GM19043 (cell line): ENCODE results near the gene NBAS.

ENCODE experiments used
- ATAC-seq: cut with Tn5 transposase; IDR thresholded peaks from one replicate; pipeline ENCODE4 v1.9.1; 2021; ENCODE audit warnings: low read depth; ENCODE audit not compliant: unreplicated experiment

The NBAS gene

DNA sequence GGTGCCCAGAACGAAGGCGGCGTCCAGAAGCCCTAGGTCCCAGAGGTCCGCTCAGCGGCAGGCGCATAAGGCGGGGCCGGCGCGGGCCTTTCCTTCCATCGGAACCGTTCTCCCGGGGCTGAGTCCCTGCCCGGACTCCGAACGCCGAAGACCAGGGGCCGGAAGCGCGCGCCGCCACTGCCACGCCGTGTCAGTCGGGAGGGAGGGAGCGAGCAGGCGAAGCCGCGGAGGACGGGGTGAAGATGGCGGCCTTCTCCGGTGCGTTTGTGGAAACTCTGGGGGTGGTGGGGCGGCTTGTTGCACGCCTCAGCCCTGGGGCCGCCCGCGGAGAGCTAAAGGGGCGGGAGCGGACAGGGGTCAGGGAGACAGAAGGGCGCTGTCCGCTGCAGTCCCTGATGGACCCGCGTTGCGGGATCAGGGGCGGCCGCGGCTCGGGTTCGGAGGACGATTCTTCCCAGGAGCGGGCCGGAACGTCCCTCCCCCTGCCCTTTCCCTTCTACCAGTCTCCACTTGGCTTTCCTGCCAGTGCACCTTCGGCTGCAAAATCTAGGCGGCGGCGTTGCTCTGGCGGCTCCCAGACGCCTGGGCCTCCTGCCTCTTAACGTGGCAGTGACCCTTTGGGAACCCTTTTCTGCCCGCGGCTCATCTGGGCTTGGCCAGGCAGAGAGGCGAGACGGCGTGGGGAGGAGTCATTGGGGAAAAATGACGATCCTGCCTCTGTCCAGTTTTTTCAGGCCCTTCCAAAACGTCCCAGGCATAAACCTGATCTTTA, 30.7 kb upstream of the NBAS start, which contains the start of gene DDX1:
TSS of gene DDX1 (plus strand) at position 177 of the 772 bp plus-strand sequence. CDS start at position 243, 66 bp downstream.
- ATAC-seq = peak; percentile 89

- ATAC-seq = no peak
Observed at GRCh38 chr2:15591373-15591691, 30.2 kb upstream of the NBAS start.

DNA sequence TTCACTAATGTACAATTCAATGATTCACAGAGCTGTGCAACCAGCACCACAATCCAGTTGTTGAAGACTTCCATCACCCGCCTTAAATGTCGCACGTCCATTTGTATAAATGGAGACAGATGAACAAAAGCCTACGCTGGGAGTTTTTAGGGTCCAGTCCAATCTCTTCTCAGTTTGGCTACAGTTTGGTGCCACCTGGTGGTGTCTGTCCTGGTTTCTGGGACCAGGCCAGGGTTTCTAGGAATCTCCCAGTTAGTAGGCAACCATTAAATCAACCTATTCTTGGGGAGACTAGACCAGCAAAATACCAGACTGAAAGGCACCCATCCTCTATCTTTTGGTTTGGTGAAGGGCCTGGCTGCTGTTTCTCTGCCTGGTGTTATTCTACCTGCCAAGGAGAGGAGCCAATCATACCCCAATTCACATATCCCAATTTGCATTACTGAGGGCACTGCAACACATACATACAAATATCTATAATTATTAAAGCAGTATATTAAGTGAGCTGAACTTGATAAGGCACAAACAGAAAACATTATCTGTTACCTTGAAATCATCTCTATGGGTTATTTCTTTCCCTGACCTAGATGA, 27.3 kb upstream of the NBAS start:
- ATAC-seq = no peak

GRCh38 chr2:15584767-15585469, 23.8 kb upstream of the NBAS start:
- no peak for ATAC-seq

GRCh38 chr2:15584316-15584715, 23.2 kb upstream of the NBAS start:
- no peak for ATAC-seq

DNA sequence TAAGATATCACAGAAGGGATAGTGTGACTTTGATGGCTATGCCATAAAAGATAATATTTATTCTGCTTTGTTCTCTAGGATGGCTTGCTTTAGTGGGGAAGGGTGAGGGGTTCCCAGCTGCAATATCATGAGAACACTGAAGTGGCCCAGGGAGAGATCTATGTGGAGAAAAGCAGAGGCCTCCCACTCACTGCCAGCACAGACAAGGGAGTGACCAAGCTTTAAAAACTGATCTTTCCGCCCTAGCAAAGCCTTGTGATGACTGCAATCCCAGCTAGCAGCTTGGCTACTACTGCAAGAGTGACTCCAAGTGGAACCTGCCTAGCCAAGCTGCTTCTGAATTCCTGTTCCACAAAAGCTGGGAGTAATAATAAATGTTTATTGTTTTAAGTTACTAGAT, 22.7 kb upstream of the NBAS start:
- no peak for ATAC-seq

- peak; percentile 56 for ATAC-seq
Observed at GRCh38 chr2:15582710-15583357, 21.7 kb upstream of the NBAS start.

GRCh38 chr2:15580451-15580850, 19.3 kb upstream of the NBAS start:
- ATAC-seq = no peak

- ATAC-seq = no peak
Observed at GRCh38 chr2:15579641-15580040, 18.5 kb upstream of the NBAS start.

- ATAC-seq = peak; percentile 87
Observed at GRCh38 chr2:15577071-15577735, 16.1 kb upstream of the NBAS start.

DNA sequence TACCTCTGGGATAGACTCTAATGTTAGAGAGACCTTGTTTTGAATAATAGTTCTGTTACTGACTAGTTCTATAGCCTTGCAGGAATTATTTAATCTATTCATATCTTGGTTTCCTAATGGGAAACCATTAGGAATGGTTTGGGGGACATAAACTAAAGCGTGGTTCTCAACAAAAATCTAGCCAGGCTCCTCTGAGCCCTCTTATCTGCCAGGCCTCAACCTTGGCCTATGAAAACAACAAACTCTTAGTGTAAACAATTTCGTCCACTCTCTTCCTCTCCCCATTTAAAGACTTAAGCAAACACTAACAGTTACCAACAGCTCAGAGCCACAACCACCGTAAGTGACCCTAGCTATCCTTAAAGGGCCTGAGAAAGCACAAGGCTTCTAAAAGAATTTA, 10.6 kb upstream of the NBAS start:
- no peak for ATAC-seq

GRCh38 chr2:15570104-15570503, 9.0 kb upstream of the NBAS start:
- no peak for ATAC-seq

DNA sequence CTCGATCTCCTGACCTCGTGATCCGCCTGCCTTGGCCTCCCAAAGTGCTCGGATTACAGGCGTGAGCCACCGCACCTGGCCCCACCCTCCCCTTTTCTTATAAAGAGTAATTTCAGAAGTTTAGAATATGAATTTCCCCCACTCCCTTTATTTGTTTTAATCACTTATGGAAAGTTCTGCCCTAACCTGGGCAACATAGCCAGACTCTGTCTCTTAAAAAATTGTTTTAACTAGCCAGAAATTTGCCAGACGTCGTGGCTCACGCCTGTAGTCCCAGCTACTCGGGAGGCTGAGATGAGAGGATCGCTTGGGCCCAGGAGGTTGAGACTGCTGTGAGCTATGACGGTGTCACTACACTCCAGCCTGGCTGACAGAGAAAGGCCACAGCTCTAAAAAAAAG, 7.7 kb upstream of the NBAS start:
- no peak for ATAC-seq

DNA sequence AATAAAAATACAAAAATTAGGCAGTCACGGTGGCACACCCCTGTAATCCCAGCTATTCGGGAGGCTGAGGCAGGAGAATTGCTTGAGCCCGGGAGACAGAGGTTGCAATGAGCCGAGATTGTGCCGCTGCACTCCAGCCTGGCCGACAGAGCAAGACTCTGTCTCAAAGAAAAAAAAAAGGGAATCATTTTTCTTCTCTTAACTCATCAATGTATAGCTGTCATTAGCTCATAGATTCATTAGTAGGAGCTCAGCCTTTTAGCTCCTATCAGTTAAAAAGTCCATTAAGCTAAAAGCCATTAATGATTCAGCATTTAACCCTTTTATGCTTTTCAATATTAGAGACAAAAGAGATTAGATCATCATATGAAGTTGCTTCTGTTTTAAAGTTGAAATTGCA, 5.8 kb upstream of the NBAS start:
- no peak for ATAC-seq

DNA sequence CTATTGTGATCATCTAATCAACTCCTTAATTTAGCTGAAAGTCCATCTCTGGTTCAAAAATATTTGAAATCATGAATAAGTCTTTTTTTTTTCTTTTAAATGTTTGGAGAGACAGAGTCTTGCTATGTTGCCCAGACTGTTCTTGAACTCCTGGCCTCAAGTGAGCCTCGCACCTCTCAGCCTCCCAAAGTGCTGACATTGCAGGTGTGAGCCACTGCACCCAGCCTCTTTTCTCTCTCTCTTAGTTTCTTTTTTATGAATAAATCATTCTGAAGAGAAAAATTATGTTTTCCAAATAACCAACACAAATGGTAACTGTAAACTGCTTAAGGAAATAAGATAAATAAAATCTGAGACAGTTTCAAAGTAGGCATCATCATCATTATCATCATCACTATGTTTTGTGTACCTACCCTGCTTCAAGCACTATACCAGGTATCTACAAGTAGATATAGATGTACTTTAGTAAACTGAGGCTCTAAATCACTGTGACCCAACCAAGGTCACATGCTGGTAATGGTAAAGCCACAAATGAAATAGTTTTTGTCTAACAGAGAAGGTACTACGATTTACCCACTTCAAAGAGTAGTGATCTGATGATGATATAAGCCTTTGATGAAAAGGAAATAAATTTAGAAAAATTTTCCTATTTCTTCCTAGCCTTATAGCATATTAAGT, 5.0 kb upstream of the NBAS start:
- ATAC-seq = no peak

- no peak for ATAC-seq
Observed at GRCh38 chr2:15565392-15565791, 4.3 kb upstream of the NBAS start.

DNA sequence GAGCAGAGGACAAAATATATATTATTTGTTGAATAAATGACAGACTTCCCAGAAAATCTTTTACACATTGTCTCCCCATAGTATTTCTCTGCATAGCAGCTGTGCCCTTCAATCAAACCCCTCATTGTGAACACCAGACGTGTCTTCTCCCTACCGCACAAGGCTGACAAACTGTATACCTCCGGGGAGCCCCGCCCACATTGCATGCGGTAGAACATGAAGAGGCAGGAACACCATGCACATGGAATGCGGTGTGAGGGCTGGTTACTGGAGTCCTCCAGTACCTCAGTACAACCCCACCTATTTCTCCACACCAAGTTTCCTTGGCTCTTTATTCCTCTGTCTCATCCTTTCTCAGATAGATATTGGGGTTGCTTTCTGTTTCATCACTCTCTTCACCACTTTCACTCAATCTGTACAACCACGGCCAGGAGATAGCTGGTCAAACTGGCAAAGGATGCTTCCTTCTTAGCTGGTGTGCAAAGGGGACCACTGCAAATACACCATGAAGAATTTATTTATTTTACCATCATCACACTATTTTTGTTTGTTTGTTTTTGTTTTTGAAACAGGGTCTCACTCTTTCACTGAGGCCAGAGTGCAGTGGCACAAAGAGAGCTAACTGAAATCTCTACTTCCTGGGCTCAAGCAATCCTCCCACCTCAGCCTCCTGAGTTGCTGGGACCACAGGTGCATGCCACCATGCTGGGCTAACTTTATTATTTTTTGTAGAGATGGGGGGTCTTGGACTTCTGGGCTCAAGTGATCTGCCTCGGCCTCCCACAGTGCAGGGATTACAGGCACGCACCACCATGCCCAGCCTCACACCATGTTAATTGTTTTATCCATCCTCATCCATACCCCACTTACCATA, 2.3 kb upstream of the NBAS start:
- no peak for ATAC-seq

- ATAC-seq = no peak
Observed at GRCh38 chr2:15562354-15563031, 1.4 kb upstream of the NBAS start.
